Measurements from ENCODE around the gene C10orf105. TPM values are rescaled to one million over a fixed set of nuclear protein-coding genes. Genes with fewer than 3 reads are reported as not detected.

C10orf105 gene
- total RNA-seq, 1 experiment from 2014 or later: not detected

GRCh38 chr10:71745664-71746250 is 26.2 kb upstream of the C10orf105 start:
- Mint-ChIP-seq H3K27me3 (ENCODE audit: insufficient read depth, unreplicated experiment) (no peaks in the 10 kb centered on the region), H3K27ac (ENCODE audit: unreplicated experiment) (no peak overlapping the region), H3K4me3 (ENCODE audit: unreplicated experiment) (no peak overlapping the region), H3K9me3 (ENCODE audit: unreplicated experiment) (no peaks in the 10 kb centered on the region), H3K4me1 (ENCODE audit: low read depth, unreplicated experiment) (peaks cover 14% of the 10 kb centered on the region), H3K36me3 (ENCODE audit: insufficient read depth, unreplicated experiment) (peaks cover 16% of the 10 kb centered on the region)
- peaks cover 17% of the 10 kb centered on the region for H3K4me1 ChIP-seq
- POLR2A ChIA-PET: no interaction called here
- no peak for TF ChIP-seq CTCF (IDR thresholded peaks at IDR 0.05; ENCODE audit: insufficient read depth in 1 of 2, low read depth in 1 of 2, low read length in 1 of 2, severe bottlenecking in 1 of 2, unreplicated experiment in 1 of 2)
- peaks cover 4% of the 10 kb centered on the region; the same call in 1 of the 2 replicates for H3K9me3 ChIP-seq
- no peaks in the 10 kb centered on the region for H3K27me3 ChIP-seq (replicated peaks; ENCODE audit: control insufficient read depth, insufficient read depth, low read length)
- intact Hi-C loops (cut with micrococcal nuclease; ENCODE audit: unreplicated experiment): no loop called here
- H3K36me3 ChIP-seq (ENCODE audit: control insufficient read depth, insufficient read depth, low read length): no peaks in the 10 kb centered on the region
- BruUV-seq (replicated peaks): no TSS peak
- DNase-seq: no peak
- H3K4me3 ChIP-seq (ENCODE audit: low read depth, low read length): no peak overlapping the region
- CTCF ChIA-PET: interaction anchor here (1.3 kb wide), 1 partner anchor 28 kb away, joined by 5 read pairs; the partner anchor contains the start of gene VSIR

- H3K36me3 ChIP-seq (ENCODE audit: control insufficient read depth, insufficient read depth, low read length): no peaks in the 10 kb centered on the region
- no peak overlapping the region for H3K27ac Mint-ChIP-seq (ENCODE audit: unreplicated experiment)
- peaks cover 4% of the 10 kb centered on the region; the same call in 1 of the 2 replicates for H3K9me3 ChIP-seq
- no peak for DNase-seq
- H3K4me1 Mint-ChIP-seq (ENCODE audit: low read depth, unreplicated experiment): peaks cover 14% of the 10 kb centered on the region
- no peak overlapping the region for H3K4me3 Mint-ChIP-seq (ENCODE audit: unreplicated experiment)
- no peaks in the 10 kb centered on the region for H3K27me3 Mint-ChIP-seq (ENCODE audit: insufficient read depth, unreplicated experiment)
- no peaks in the 10 kb centered on the region for H3K27me3 ChIP-seq (replicated peaks; ENCODE audit: control insufficient read depth, insufficient read depth, low read length)
- H3K36me3 Mint-ChIP-seq (ENCODE audit: insufficient read depth, unreplicated experiment): peaks cover 9% of the 10 kb centered on the region
- BruUV-seq (replicated peaks): no TSS peak
- H3K4me1 ChIP-seq: peaks cover 17% of the 10 kb centered on the region
- intact Hi-C loops (cut with micrococcal nuclease; ENCODE audit: unreplicated experiment): no loop called here
- H3K4me3 ChIP-seq (ENCODE audit: low read depth, low read length): no peak overlapping the region
- ChIA-PET POLR2A (no interaction called here), CTCF (interaction anchor here (1.3 kb wide), 1 partner anchor 28 kb away, joined by 5 read pairs; the partner anchor contains the start of gene VSIR)
- TF ChIP-seq CTCF (IDR thresholded peaks at IDR 0.05; ENCODE audit: insufficient read depth in 1 of 2, low read depth in 1 of 2, low read length in 1 of 2, severe bottlenecking in 1 of 2, unreplicated experiment in 1 of 2): no peak
- H3K9me3 Mint-ChIP-seq (ENCODE audit: unreplicated experiment): no peaks in the 10 kb centered on the region
These were observed 25.5 kb upstream of the C10orf105 start for GRCh38 chr10:71744897-71745663.

GRCh38 chr10:71743866-71744265 is 24.3 kb upstream of the C10orf105 start:
- no peaks in the 10 kb centered on the region for H3K9me3 Mint-ChIP-seq (ENCODE audit: unreplicated experiment)
- POLR2A ChIA-PET: no interaction called here

More at GRCh38 chr10:71743866-71744265, 24.3 kb upstream of the C10orf105 start:
- no peak overlapping the region for H3K4me3 ChIP-seq (ENCODE audit: low read depth, low read length)
- peaks cover 14% of the 10 kb centered on the region for H3K4me1 Mint-ChIP-seq (ENCODE audit: low read depth, unreplicated experiment)
- BruUV-seq (replicated peaks): no TSS peak
- H3K27me3 Mint-ChIP-seq (ENCODE audit: insufficient read depth, unreplicated experiment): no peaks in the 10 kb centered on the region
- H3K4me3 Mint-ChIP-seq (ENCODE audit: unreplicated experiment): no peak overlapping the region
- CTCF ChIA-PET: interaction anchor here (0.5 kb wide), 1 partner anchor 1671 kb away, joined by 3 read pairs; no protein-coding TSS in a partner anchor
- H3K36me3 ChIP-seq (ENCODE audit: control insufficient read depth, insufficient read depth, low read length): no peaks in the 10 kb centered on the region
- TF ChIP-seq CTCF (IDR thresholded peaks at IDR 0.05; ENCODE audit: insufficient read depth in 1 of 2, low read depth in 1 of 2, low read length in 1 of 2, severe bottlenecking in 1 of 2, unreplicated experiment in 1 of 2): no peak
- no peaks in the 10 kb centered on the region for H3K27me3 ChIP-seq (replicated peaks; ENCODE audit: control insufficient read depth, insufficient read depth, low read length)
- DNase-seq: no peak
- intact Hi-C loops (cut with micrococcal nuclease; ENCODE audit: unreplicated experiment): no loop called here
- H3K27ac Mint-ChIP-seq (ENCODE audit: unreplicated experiment): no peak overlapping the region
- no peaks in the 10 kb centered on the region for H3K36me3 Mint-ChIP-seq (ENCODE audit: insufficient read depth, unreplicated experiment)
- peaks cover 4% of the 10 kb centered on the region; the same call in 1 of the 2 replicates for H3K9me3 ChIP-seq
- peaks cover 17% of the 10 kb centered on the region for H3K4me1 ChIP-seq
